Keratinocyte (primary cell): ENCODE measurements around the gene CPT1B. TPM values are rescaled to one million over a fixed set of nuclear protein-coding genes. Genes with fewer than 3 reads are reported as not detected.

Experiments used
- DNase-seq: peaks from one replicate; pipeline ENCODE4 v3.0.0-alpha.2; 2011; ENCODE audit warnings: low read depth, missing footprints, low spot score
- FAIRE-seq: peaks from 2 replicates; lab custom pipeline; 2011; peaks lifted over from hg19 to GRCh38; lab: Jason Lieb, UNC
- H2AFZ ChIP-seq: 2 replicates; pipeline ENCODE4 v1.6.0; 2012; ENCODE audit warnings: low read length, control low read depth, inconsistent platforms; ENCODE audit not compliant: control insufficient read depth
- H3K27ac ChIP-seq: 2 replicates; pipeline ENCODE4 v1.5.1; 2011; ENCODE audit warnings: low read length; ENCODE audit not compliant: control insufficient read depth, insufficient read depth
- H3K27me3 ChIP-seq: 3 replicates; pipeline ENCODE4 v1.6.0; 2011; ENCODE audit warnings: low read length; ENCODE audit not compliant: control insufficient read depth, insufficient read depth; ENCODE audit errors: extremely low read depth
- H3K36me3 ChIP-seq, 2 experiments: 2 replicates in 1 of 2; 3 replicates in 1 of 2; pipeline ENCODE4 v1.5.1; 2011; ENCODE audit warnings: low read length in 2 of 2, mild to moderate bottlenecking in 1 of 2; ENCODE audit not compliant: control insufficient read depth in 2 of 2, insufficient read depth in 2 of 2; ENCODE audit errors: extremely low read depth in 1 of 2
- H3K4me1 ChIP-seq: 3 replicates; pipeline ENCODE4 v1.5.1; 2011; ENCODE audit warnings: low read length; ENCODE audit not compliant: control insufficient read depth, insufficient read depth; ENCODE audit errors: extremely low read depth
- H3K4me2 ChIP-seq: 3 replicates; pipeline ENCODE4 v1.6.0; 2011; ENCODE audit warnings: low read depth, low read length; ENCODE audit not compliant: control insufficient read depth, insufficient read depth; ENCODE audit errors: extremely low read depth
- H3K4me3 ChIP-seq, 3 experiments: fragments of 200-600 bp in 1 of 3; sonication (generic) in 1 of 3; 2 replicates in 2 of 3; 3 replicates in 1 of 3; pipeline ENCODE4 v1.5.1; 2011 to 2016; ENCODE audit warnings: low read length in 3 of 3, mild to moderate bottlenecking in 3 of 3, control low read depth in 2 of 3, inconsistent platforms in 1 of 3, low read depth in 1 of 3, mixed read lengths in 1 of 3, mixed run types in 1 of 3, moderate library complexity in 1 of 3; ENCODE audit not compliant: control insufficient read depth in 2 of 3, insufficient read depth in 2 of 3; ENCODE audit errors: extremely low read depth in 1 of 3
- H3K79me2 ChIP-seq: 2 replicates; pipeline ENCODE4 v1.6.0; 2012; ENCODE audit warnings: low read length; ENCODE audit not compliant: control insufficient read depth, insufficient read depth
- H3K9ac ChIP-seq: 3 replicates; pipeline ENCODE4 v1.6.0; 2011; ENCODE audit warnings: low read length; ENCODE audit not compliant: control insufficient read depth, insufficient read depth; ENCODE audit errors: extremely low read depth
- H3K9me1 ChIP-seq: 3 replicates; pipeline ENCODE4 v1.6.0; 2011; ENCODE audit warnings: low read length; ENCODE audit not compliant: control insufficient read depth, insufficient read depth; ENCODE audit errors: extremely low read depth
- H3K9me3 ChIP-seq: 2 replicates; pipeline ENCODE4 v1.5.1; 2012; ENCODE audit warnings: low read depth, low read length; ENCODE audit not compliant: control insufficient read depth
- H4K20me1 ChIP-seq: 3 replicates; pipeline ENCODE4 v1.6.0; 2011; ENCODE audit warnings: low read length; ENCODE audit not compliant: control insufficient read depth, insufficient read depth; ENCODE audit errors: extremely low read depth
- CTCF ChIP-seq, 3 experiments: IDR thresholded peaks in 1 of 3; conservative IDR thresholded peaks in 1 of 3; optimal IDR thresholded peaks in 1 of 3; 2 replicates in 2 of 3; 3 replicates in 1 of 3; pipeline versions ENCODE3 to v1.5.1; 2011; ENCODE audit warnings: low read length in 3 of 3, mild to moderate bottlenecking in 3 of 3, moderate library complexity in 2 of 3, control low read depth in 1 of 3, inconsistent platforms in 1 of 3; ENCODE audit not compliant: insufficient read depth in 2 of 3; ENCODE audit errors: extremely low read depth in 1 of 3
- EZH2 ChIP-seq: IDR thresholded peaks from one replicate; pipeline ENCODE4 v1.6.1; 2012; ENCODE audit warnings: inconsistent platforms, mild to moderate bottlenecking, low read length, moderate library complexity
- dilution Hi-C: fragments of 300-500 bp; cut with MboI; formaldehyde crosslinking; loops from one replicate; pipeline ENCODE4 v1.7.0; 2020; ENCODE audit warnings: low sequenced_read_pairs; ENCODE audit not compliant: extremely low pct_ligation_motif_present
- polyA plus RNA-seq, 5 experiments: library from polyadenylated mRNA; depleted of rRNA in 3 of 5; stranded (reverse) in 3 of 5; stranded (forward) in 1 of 5; unstranded in 1 of 5; fragments of >200 nt; gene quantifications; 1 replicate in 1 of 5; 2 replicates in 3 of 5; 3 replicates in 1 of 5; pipeline versions ENCODE4 v1.2.1 to v1.2.3, GENCODE V29; 2011 to 2012; ENCODE audit warnings: missing spikeins in 2 of 5, low read depth in 1 of 5, low replicate concordance in 1 of 5

The CPT1B gene
- polyA plus RNA-seq, 1 donor (not counting 4 experiments of a cell fraction or from before 2014, with no cell fraction given): 11.0 TPM

- DNase-seq: no peak
- no peaks in the 10 kb centered on the region for H3K9me1 ChIP-seq
- H3K27me3 ChIP-seq: no peaks in the 10 kb centered on the region
- TF ChIP-seq CTCF (optimal IDR thresholded peaks at IDR 0.05 in 1 of 3, IDR thresholded peaks at IDR 0.05 in 1 of 3, conservative IDR thresholded peaks at IDR 0.05 in 1 of 3; ENCODE audit: extremely low read depth in 1 of 3, insufficient read depth in 2 of 3, low read length in 3 of 3) (no peak), EZH2 (no peak)
- dilution Hi-C loops: no loop called here
- no peak overlapping the region for H2AFZ ChIP-seq
- H3K9ac ChIP-seq: no peak overlapping the region
- H3K36me3 ChIP-seq: peaks cover 16 to 25% of the 10 kb centered on the region in 2 experiments
- no peaks in the 10 kb centered on the region for H4K20me1 ChIP-seq
- FAIRE-seq: no peak
- H3K27ac ChIP-seq: no peak overlapping the region
- H3K4me2 ChIP-seq: no peak overlapping the region
- H3K4me1 ChIP-seq: peaks cover 2% of the 10 kb centered on the region
- H3K9me3 ChIP-seq: no peaks in the 10 kb centered on the region
- H3K79me2 ChIP-seq: no peaks in the 10 kb centered on the region
- H3K4me3 ChIP-seq: no peak overlapping the region
Measured at GRCh38 chr22:50568626-50569025, 9.6 kb downstream of the CPT1B start.

- no peak overlapping the region for H3K27ac ChIP-seq
Measured at GRCh38 chr22:50567721-50568252, 10.4 kb downstream of the CPT1B start.

More at GRCh38 chr22:50567721-50568252, 10.4 kb downstream of the CPT1B start:
- H2AFZ ChIP-seq: no peak overlapping the region
- H3K4me3 ChIP-seq: no peak overlapping the region
- H4K20me1 ChIP-seq: no peaks in the 10 kb centered on the region
- dilution Hi-C loops: no loop called here
- FAIRE-seq (no peak), DNase-seq (no peak)
- H3K9me1 ChIP-seq: no peaks in the 10 kb centered on the region
- no peaks in the 10 kb centered on the region for H3K79me2 ChIP-seq
- no peaks in the 10 kb centered on the region for H3K27me3 ChIP-seq
- no peak for TF ChIP-seq CTCF (optimal IDR thresholded peaks at IDR 0.05 in 1 of 3, IDR thresholded peaks at IDR 0.05 in 1 of 3, conservative IDR thresholded peaks at IDR 0.05 in 1 of 3; ENCODE audit: extremely low read depth in 1 of 3, insufficient read depth in 2 of 3, low read length in 3 of 3)
- no peak for TF ChIP-seq EZH2
- peaks cover 9% of the 10 kb centered on the region for H3K4me1 ChIP-seq
- peaks cover 16 to 23% of the 10 kb centered on the region in 2 experiments for H3K36me3 ChIP-seq
- H3K4me2 ChIP-seq: no peak overlapping the region
- no peaks in the 10 kb centered on the region for H3K9me3 ChIP-seq
- no peak overlapping the region for H3K9ac ChIP-seq
